ENCODE results near the gene TSPY4. TPM values are rescaled to one million over a fixed set of nuclear protein-coding genes. Genes with fewer than 3 reads are reported as not detected.
"Not testable (repeated sequence)": the region's sequence is repeated elsewhere in the genome, so short reads cannot be mapped to it uniquely, and the experiment has no call there.

TSPY4 gene
- total RNA-seq, result not detected
- long read RNA-seq, result 0 reads

GRCh38 chrY:9337164-9337563 is at the start of gene TSPY4:
TSS of gene TSPY4 (plus strand) at chrY:9337464. CDS start at chrY:9337510, 46 bp downstream.
- ATAC-seq (ENCODE audit: poor library complexity); DNase-seq; intact Hi-C loops (cut with DNase I): not testable (repeated sequence)

GRCh38 chrY:9320996-9321395 is 16.3 kb upstream of the TSPY4 start:
- DNase-seq (no peak), ATAC-seq (ENCODE audit: poor library complexity) (no peak)
- intact Hi-C loops (cut with DNase I), result no loop called here

- ATAC-seq (ENCODE audit: poor library complexity); DNase-seq; intact Hi-C loops (cut with DNase I): not testable (repeated sequence)
Measured at GRCh38 chrY:9357497-9357896, 20.2 kb downstream of the TSPY4 start, which contains the start of gene TSPY8. TSS of gene TSPY8 (plus strand) at chrY:9357797. CDS start at chrY:9357843, 46 bp downstream.

Other genes starting within 250 kb of the TSPY4 start
- not detected for gene TSPY8, start 20.3 kb downstream of the TSPY4 start, total RNA-seq
- not detected for gene TSPY3, start 61.0 kb downstream of the TSPY4 start, total RNA-seq
- gene TSPY1, start 129.5 kb downstream of the TSPY4 start, total RNA-seq, result not detected
- not detected for gene TSPY9, start 149.8 kb downstream of the TSPY4 start, total RNA-seq
- gene TSPY10, start 190.4 kb downstream of the TSPY4 start, total RNA-seq, result not detected

All from Right ventricle myocardium superior (tissue), 1 donor.